ENCODE measurements around the gene TIGD1. TPM values are rescaled to one million over a fixed set of nuclear protein-coding genes. Genes with fewer than 3 reads are reported as not detected.

TIGD1 gene
- total RNA-seq, 2 experiments from 2014 or later: 18.5 to 27.8 TPM

DNA sequence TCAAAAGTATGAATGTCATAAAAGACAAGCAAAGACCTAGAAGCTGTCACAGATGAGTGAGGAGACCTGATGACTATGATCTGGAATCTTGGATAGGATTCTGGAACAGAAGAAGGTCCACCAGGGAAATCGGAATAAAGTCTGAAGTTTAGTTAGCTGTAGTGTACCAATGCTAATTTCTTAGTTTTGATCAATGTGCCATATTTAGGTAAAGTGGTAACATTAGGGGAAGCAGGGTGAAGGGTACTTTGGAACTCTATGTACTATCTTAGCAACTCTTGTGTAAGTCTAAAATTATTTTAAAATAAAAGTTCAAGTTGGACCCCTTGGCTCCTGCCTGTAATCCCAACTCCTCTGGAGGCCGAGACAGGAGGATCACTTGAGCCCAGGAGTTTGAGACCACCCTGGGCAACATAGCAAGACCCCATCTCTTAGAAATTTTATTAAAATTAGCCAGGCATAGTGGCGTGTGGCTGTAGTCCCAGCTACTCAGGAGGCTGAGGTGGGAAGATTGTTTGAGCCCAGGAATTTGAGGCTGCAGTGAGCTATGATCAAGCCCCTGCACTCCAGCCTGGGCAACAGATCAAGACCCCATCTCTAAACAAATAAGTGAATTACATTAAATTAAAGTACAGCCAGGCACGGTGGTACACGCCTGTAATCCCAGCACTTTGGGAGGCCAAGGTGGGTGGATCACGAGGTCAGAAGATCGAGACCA is 47.2 kb upstream of the TIGD1 start:
- Histone ChIP-seq H4K20me1 (ENCODE audit: insufficient read depth, low read length) (no peaks in the 10 kb centered on the region), H2AFZ (ENCODE audit: low read length) (no peak overlapping the region), H3K4me2 (ENCODE audit: low read length) (no peak overlapping the region), H3K9me3 (ENCODE audit: low read length) (no peaks in the 10 kb centered on the region), H3K36me3 (ENCODE audit: insufficient read depth, low read length) (no peaks in the 10 kb centered on the region), H3K79me2 (ENCODE audit: insufficient read depth, low read depth, low read length) (no peaks in the 10 kb centered on the region), H3K4me1 (ENCODE audit: insufficient read depth, low read length, poor library complexity, severe bottlenecking) (no peaks in the 10 kb centered on the region), H3K9me2 (ENCODE audit: insufficient read depth, low read length) (no peaks in the 10 kb centered on the region), H3K4me3 (ENCODE audit: low read depth, low read length, poor library complexity, severe bottlenecking) (no peak overlapping the region), H3K27ac (ENCODE audit: low read depth, low read length, poor library complexity, severe bottlenecking) (no peak overlapping the region)
- POLR2A ChIA-PET: no interaction called here
- intact Hi-C loops (cut with micrococcal nuclease; ENCODE audit: unreplicated experiment): no loop called here
- TF ChIP-seq, protein P1, sequence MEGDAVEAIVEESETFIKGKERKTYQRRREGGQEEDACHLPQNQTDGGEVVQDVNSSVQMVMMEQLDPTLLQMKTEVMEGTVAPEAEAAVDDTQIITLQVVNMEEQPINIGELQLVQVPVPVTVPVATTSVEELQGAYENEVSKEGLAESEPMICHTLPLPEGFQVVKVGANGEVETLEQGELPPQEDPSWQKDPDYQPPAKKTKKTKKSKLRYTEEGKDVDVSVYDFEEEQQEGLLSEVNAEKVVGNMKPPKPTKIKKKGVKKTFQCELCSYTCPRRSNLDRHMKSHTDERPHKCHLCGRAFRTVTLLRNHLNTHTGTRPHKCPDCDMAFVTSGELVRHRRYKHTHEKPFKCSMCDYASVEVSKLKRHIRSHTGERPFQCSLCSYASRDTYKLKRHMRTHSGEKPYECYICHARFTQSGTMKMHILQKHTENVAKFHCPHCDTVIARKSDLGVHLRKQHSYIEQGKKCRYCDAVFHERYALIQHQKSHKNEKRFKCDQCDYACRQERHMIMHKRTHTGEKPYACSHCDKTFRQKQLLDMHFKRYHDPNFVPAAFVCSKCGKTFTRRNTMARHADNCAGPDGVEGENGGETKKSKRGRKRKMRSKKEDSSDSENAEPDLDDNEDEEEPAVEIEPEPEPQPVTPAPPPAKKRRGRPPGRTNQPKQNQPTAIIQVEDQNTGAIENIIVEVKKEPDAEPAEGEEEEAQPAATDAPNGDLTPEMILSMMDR (conservative IDR thresholded peaks at IDR 0.05; ENCODE audit: low read length): no peak
- no peak for TF ChIP-seq EZH2phosphoT487 (IDR thresholded peaks at IDR 0.05; ENCODE audit: borderline replicate concordance, low read depth, low read length)
- CTCF ChIA-PET (ENCODE audit: unreplicated experiment): no interaction called here
- DNase-seq (ENCODE audit: low spot score): no peak
- BruUV-seq (replicated peaks): no TSS peak

- intact Hi-C loops (cut with micrococcal nuclease; ENCODE audit: unreplicated experiment): no loop called here
- Histone ChIP-seq H3K9me2 (ENCODE audit: insufficient read depth, low read length) (no peaks in the 10 kb centered on the region), H3K4me1 (ENCODE audit: insufficient read depth, low read length, poor library complexity, severe bottlenecking) (no peaks in the 10 kb centered on the region), H3K36me3 (ENCODE audit: insufficient read depth, low read length) (no peaks in the 10 kb centered on the region), H4K20me1 (ENCODE audit: insufficient read depth, low read length) (no peaks in the 10 kb centered on the region), H3K4me2 (ENCODE audit: low read length) (no peak overlapping the region), H3K79me2 (ENCODE audit: insufficient read depth, low read depth, low read length) (no peaks in the 10 kb centered on the region), H2AFZ (ENCODE audit: low read length) (no peak overlapping the region), H3K27ac (ENCODE audit: low read depth, low read length, poor library complexity, severe bottlenecking) (no peak overlapping the region), H3K4me3 (ENCODE audit: low read depth, low read length, poor library complexity, severe bottlenecking) (no peak overlapping the region), H3K9me3 (ENCODE audit: low read length) (no peaks in the 10 kb centered on the region)
- CTCF ChIA-PET (ENCODE audit: unreplicated experiment): no interaction called here
- POLR2A ChIA-PET: no interaction called here
- TF ChIP-seq, protein P1 (conservative IDR thresholded peaks at IDR 0.05; ENCODE audit: low read length): no peak
- no peak for TF ChIP-seq EZH2phosphoT487 (IDR thresholded peaks at IDR 0.05; ENCODE audit: borderline replicate concordance, low read depth, low read length)
- DNase-seq (ENCODE audit: low spot score): no peak
- BruUV-seq (replicated peaks): no TSS peak
Measured at GRCh38 chr2:232593982-232594381, 43.6 kb upstream of the TIGD1 start.

DNA sequence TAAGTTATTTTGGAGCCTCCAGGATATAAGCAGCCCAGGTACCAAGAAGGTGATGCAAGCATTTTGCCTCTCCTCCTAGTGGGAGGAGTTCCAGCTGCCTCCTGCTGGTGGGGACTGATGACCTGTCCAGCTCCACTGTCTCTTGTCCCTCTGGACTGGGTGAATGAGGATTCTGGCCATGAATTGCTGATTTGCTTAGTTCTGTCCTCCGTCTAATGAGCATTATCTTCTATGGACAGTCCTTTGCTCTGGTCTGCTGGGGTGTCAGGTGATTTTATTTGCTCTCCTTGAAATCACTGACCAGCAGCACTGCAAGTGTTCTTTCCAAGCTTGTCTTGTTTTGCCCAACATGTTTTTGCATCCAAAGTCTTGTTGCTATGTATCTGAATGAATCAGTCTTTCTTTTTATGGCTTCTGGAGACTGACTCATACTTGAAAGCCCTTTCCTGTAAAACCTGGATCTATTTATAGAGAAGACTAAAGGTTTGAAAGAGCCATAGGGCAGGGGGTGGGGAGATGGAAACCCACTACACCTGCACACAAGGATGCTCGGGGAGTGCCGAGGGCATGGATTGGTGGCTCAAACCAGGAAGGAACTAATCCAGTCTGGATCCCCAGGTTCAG is 42.5 kb upstream of the TIGD1 start:
- CTCF ChIA-PET (ENCODE audit: unreplicated experiment): no interaction called here
- Histone ChIP-seq H3K27ac (ENCODE audit: low read depth, low read length, poor library complexity, severe bottlenecking) (no peak overlapping the region), H2AFZ (ENCODE audit: low read length) (no peak overlapping the region), H3K36me3 (ENCODE audit: insufficient read depth, low read length) (no peaks in the 10 kb centered on the region), H3K79me2 (ENCODE audit: insufficient read depth, low read depth, low read length) (no peaks in the 10 kb centered on the region), H3K4me1 (ENCODE audit: insufficient read depth, low read length, poor library complexity, severe bottlenecking) (no peaks in the 10 kb centered on the region), H3K9me3 (ENCODE audit: low read length) (no peaks in the 10 kb centered on the region), H3K9me2 (ENCODE audit: insufficient read depth, low read length) (no peaks in the 10 kb centered on the region), H3K4me2 (ENCODE audit: low read length) (no peak overlapping the region), H4K20me1 (ENCODE audit: insufficient read depth, low read length) (no peaks in the 10 kb centered on the region), H3K4me3 (ENCODE audit: low read depth, low read length, poor library complexity, severe bottlenecking) (no peak overlapping the region)
- DNase-seq (ENCODE audit: low spot score): no peak
- POLR2A ChIA-PET: interaction anchor here (0.6 kb wide), 1 partner anchor 650 kb away, joined by 3 read pairs; no protein-coding TSS in a partner anchor
- intact Hi-C loops (cut with micrococcal nuclease; ENCODE audit: unreplicated experiment): no loop called here
- TF ChIP-seq, protein P1 (conservative IDR thresholded peaks at IDR 0.05; ENCODE audit: low read length): no peak
- TF ChIP-seq EZH2phosphoT487 (IDR thresholded peaks at IDR 0.05; ENCODE audit: borderline replicate concordance, low read depth, low read length): no peak
- BruUV-seq (replicated peaks): no TSS peak
